B cell (primary cell): ENCODE results near the gene VTCN1.

Experiments
- EZH2 ChIP-seq: IDR thresholded peaks from 2 replicates; pipeline ENCODE4 v1.6.1; 2012; ENCODE audit warnings: borderline replicate concordance, low read depth, mild to moderate bottlenecking, moderate library complexity, low read length; ENCODE audit not compliant: insufficient read depth, poor library complexity, severe bottlenecking
- TF ChIP-seq, protein P1 (sequence below): fragments of 200-600 bp; IDR thresholded peaks from one replicate; pipeline ENCODE4 v1.8.0; 2022; ENCODE audit warnings: antibody characterized with exemption, mild to moderate bottlenecking

- TF ChIP-seq, protein P1, sequence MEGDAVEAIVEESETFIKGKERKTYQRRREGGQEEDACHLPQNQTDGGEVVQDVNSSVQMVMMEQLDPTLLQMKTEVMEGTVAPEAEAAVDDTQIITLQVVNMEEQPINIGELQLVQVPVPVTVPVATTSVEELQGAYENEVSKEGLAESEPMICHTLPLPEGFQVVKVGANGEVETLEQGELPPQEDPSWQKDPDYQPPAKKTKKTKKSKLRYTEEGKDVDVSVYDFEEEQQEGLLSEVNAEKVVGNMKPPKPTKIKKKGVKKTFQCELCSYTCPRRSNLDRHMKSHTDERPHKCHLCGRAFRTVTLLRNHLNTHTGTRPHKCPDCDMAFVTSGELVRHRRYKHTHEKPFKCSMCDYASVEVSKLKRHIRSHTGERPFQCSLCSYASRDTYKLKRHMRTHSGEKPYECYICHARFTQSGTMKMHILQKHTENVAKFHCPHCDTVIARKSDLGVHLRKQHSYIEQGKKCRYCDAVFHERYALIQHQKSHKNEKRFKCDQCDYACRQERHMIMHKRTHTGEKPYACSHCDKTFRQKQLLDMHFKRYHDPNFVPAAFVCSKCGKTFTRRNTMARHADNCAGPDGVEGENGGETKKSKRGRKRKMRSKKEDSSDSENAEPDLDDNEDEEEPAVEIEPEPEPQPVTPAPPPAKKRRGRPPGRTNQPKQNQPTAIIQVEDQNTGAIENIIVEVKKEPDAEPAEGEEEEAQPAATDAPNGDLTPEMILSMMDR: no peak
- no peak for TF ChIP-seq EZH2
These were observed 1.6 kb downstream of the VTCN1 start for GRCh38 chr1:117209094-117209493.
